ENCODE measurements around the gene LRMDA. TPM values are rescaled to one million over a fixed set of nuclear protein-coding genes. Genes with fewer than 3 reads are reported as not detected.

The LRMDA gene
- total RNA-seq, 4 donors from 2014 or later = 1.5 to 15.7 (median 4.6) TPM

- H3K4me3 ChIP-seq = no peak overlapping the region
- H3K27me3 ChIP-seq = no peaks in the 10 kb centered on the region
- no peaks in the 10 kb centered on the region for H3K36me3 ChIP-seq
- no peak for DNase-seq
- no peaks in the 10 kb centered on the region for H3K9me3 ChIP-seq
- TF ChIP-seq CTCF (IDR thresholded peaks at IDR 0.05) = no peak
- TF ChIP-seq POLR2A (IDR thresholded peaks at IDR 0.05) = no peak
- H3K27ac ChIP-seq = no peak overlapping the region
- H3K4me1 ChIP-seq = no peaks in the 10 kb centered on the region
- intact Hi-C loops (cut with DNase I; ENCODE audit: low total_unique reads) = no loop called here
Measured at GRCh38 chr10:75887992-75888680, 456.7 kb downstream of the LRMDA start.

- Histone ChIP-seq H3K36me3 (no peaks in the 10 kb centered on the region), H3K27ac (no peak overlapping the region), H3K4me3 (no peak overlapping the region), H3K9me3 (no peaks in the 10 kb centered on the region), H3K27me3 (no peaks in the 10 kb centered on the region), H3K4me1 (no peaks in the 10 kb centered on the region)
- intact Hi-C loops (cut with DNase I; ENCODE audit: low total_unique reads) = no loop called here
- no peak for TF ChIP-seq POLR2A (IDR thresholded peaks at IDR 0.05)
- TF ChIP-seq CTCF (IDR thresholded peaks at IDR 0.05) = no peak
- DNase-seq = no peak
Measured at GRCh38 chr10:75889051-75889450, 457.6 kb downstream of the LRMDA start.

- H3K27ac ChIP-seq = no peak overlapping the region
- TF ChIP-seq POLR2A (IDR thresholded peaks at IDR 0.05) (no peak), CTCF (IDR thresholded peaks at IDR 0.05) (no peak)
- H3K27me3 ChIP-seq = no peaks in the 10 kb centered on the region
- DNase-seq = no peak
- H3K4me1 ChIP-seq = no peaks in the 10 kb centered on the region
- no peaks in the 10 kb centered on the region for H3K9me3 ChIP-seq
- no peaks in the 10 kb centered on the region for H3K36me3 ChIP-seq
- no peak overlapping the region for H3K4me3 ChIP-seq
- intact Hi-C loops (cut with DNase I; ENCODE audit: low total_unique reads) = no loop called here
Measured at GRCh38 chr10:75894761-75895160, 463.3 kb downstream of the LRMDA start.

- DNase-seq = no peak
- no peaks in the 10 kb centered on the region for H3K9me3 ChIP-seq
- H3K4me3 ChIP-seq = no peak overlapping the region
- H3K36me3 ChIP-seq = no peaks in the 10 kb centered on the region
- no peaks in the 10 kb centered on the region for H3K27me3 ChIP-seq
- H3K4me1 ChIP-seq = no peaks in the 10 kb centered on the region
- H3K27ac ChIP-seq = no peak overlapping the region
- intact Hi-C loops (cut with DNase I; ENCODE audit: low total_unique reads) = no loop called here
- TF ChIP-seq CTCF (IDR thresholded peaks at IDR 0.05) = no peak
- no peak for TF ChIP-seq POLR2A (IDR thresholded peaks at IDR 0.05)
Measured at GRCh38 chr10:75895259-75895658, 463.8 kb downstream of the LRMDA start.

GRCh38 chr10:75899816-75900390 is 468.5 kb downstream of the LRMDA start:
- intact Hi-C loops (cut with DNase I; ENCODE audit: low total_unique reads) = loop anchor here (10.0 kb wide), 1 partner anchor 505 kb away; no protein-coding TSS in a partner anchor
- Histone ChIP-seq H3K27ac (no peak overlapping the region), H3K4me1 (no peaks in the 10 kb centered on the region), H3K27me3 (no peaks in the 10 kb centered on the region), H3K9me3 (no peaks in the 10 kb centered on the region), H3K4me3 (no peak overlapping the region), H3K36me3 (no peaks in the 10 kb centered on the region)
- DNase-seq = no peak
- TF ChIP-seq POLR2A (IDR thresholded peaks at IDR 0.05) (no peak), CTCF (IDR thresholded peaks at IDR 0.05) (no peak)
